ENCODE measurements around the gene GGN. TPM values are rescaled to one million over a fixed set of nuclear protein-coding genes. Genes with fewer than 3 reads are reported as not detected.
A peak's percentile ranks its signal among the peaks of the same experiment; 100 is the strongest.
"Not testable (repeated sequence)": the region's sequence is repeated elsewhere in the genome, so short reads cannot be mapped to it uniquely, and the experiment has no call there.

GGN gene
- total RNA-seq, 1 donor from 2014 or later = 0.71 TPM

DNA sequence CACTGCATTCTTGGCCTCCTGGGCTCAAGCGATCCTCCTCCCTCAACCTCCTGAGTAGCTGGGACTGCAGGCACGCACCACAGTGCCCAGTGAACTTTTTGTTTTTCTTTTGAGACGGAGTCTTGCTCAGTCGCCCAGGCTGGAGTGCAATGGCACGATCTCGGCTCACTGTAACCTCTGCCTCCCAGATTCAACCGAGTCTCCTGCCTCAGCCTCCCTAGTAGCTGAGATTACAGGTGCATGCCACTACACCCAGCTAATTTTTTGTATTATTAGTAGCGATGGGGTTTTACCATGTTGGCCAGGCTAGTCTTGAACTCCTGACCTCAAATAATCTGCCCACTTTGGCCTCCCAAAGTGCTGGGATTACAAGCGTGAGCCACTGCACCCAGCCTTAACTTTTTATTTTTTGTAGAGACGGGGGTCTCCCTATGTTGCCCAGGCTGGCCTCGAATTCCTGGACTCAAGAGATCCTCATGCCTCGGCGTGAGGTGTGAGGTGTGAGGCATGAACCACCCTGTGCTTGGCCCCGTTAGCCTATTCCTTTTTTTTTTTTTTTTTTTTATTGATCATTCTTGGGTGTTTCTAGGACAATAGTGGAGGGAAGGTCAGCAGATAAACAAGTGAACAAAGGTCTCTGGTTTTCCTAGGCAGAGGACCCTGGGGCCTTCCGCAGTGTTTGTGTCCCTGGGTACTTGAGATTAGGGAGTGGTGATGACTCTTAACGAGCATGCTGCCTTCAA is 24.7 kb downstream of the GGN start:
- H3K36me3 Mint-ChIP-seq (ENCODE audit: low read depth); H3K27ac Mint-ChIP-seq; H3K9me3 Mint-ChIP-seq; DNase-seq (ENCODE audit: low spot score): not testable (repeated sequence)
- intact Hi-C loops (cut with micrococcal nuclease) = loop anchor here (1.0 kb wide), 2 partner anchors 11 to 28 kb away; partner anchors contain the start of genes CATSPERG and PSMD8
- Mint-ChIP-seq H3K4me3 (ENCODE audit: low read depth) (peak overlapping the region; percentile 88), H3K4me1 (ENCODE audit: low read depth) (peaks cover 11% of the 10 kb centered on the region), H3K27me3 (ENCODE audit: low read depth) (peaks cover 30% of the 10 kb centered on the region)

DNA sequence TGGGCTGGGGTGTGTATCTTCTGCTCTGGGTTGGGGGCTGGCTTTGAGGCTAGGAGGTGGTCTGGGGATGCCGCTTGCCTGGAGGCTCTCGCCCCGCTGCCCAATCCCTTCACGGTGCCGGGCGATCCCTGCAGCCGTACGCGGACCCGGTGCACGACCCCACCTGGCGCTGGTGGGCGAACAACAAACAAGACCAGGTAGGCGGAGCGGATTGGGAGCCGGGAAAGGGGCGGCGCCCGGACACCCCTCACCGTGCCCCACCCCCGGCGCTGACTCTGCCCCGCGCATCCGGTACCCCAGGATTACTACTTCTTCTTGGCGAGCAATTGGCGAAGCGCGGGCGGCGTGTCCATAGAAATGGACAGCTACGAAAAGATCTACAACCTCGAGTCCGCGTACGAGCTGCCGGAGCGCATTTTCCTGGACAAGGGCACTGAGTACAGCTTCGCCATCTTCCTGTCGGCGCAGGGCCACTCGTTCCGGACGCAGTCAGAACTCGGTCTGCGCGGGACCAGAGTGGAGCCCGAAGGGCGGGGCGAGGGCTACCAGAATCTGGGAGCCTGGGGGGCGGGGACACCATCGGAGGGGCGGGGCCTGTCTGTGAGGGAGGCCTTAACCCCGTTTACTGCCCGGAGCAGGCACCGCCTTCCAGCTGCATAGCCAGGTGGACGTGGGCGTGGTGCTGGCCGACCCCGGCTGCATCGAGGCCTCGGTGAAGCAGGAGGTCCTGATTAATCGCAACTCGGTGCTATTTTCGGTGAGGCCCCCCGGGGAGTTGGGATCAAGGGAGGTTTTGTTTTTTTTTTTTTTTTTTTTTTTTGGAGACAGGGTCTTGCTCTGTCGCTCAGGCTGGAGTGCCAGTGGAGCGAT is 25.5 kb downstream of the GGN start:
- Mint-ChIP-seq H3K4me3 (ENCODE audit: low read depth) (peak overlapping the region; percentile 88), H3K27ac (peak overlapping the region; percentile 81), H3K27me3 (ENCODE audit: low read depth) (peaks cover 31% of the 10 kb centered on the region), H3K36me3 (ENCODE audit: low read depth) (no peaks in the 10 kb centered on the region), H3K9me3 (no peaks in the 10 kb centered on the region), H3K4me1 (ENCODE audit: low read depth) (peaks cover 11% of the 10 kb centered on the region)
- intact Hi-C loops (cut with micrococcal nuclease) = loop anchor here (1.0 kb wide), 2 partner anchors 12 to 27 kb away; partner anchors contain the start of genes CATSPERG and PSMD8
- peak; percentile 84 for DNase-seq (ENCODE audit: low spot score)

DNA sequence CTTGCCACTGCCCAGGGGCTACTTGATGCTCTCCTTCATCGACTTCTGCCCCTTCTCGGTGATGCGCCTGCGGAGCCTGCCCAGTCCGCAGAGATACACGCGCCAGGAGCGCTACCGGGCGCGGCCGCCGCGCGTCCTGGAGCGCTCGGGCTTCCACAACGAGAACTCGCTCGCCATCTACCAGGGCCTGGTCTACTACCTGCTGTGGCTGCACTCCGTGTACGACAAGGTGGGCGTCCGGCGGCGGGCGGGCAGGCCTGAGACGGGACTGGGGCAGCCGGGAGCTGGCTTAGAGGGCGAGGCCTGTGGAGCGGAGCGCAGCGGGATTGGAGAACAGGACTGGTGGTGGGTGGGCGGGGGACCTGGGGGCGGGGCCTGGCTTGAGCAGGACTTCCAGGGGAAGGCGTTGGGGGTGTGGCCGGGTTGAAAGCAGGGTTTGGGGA is 26.2 kb downstream of the GGN start:
- no peaks in the 10 kb centered on the region for H3K36me3 Mint-ChIP-seq (ENCODE audit: low read depth)
- H3K4me1 Mint-ChIP-seq (ENCODE audit: low read depth) = peaks cover 11% of the 10 kb centered on the region
- no peaks in the 10 kb centered on the region for H3K9me3 Mint-ChIP-seq
- H3K27me3 Mint-ChIP-seq (ENCODE audit: low read depth) = peaks cover 33% of the 10 kb centered on the region
- peak overlapping the region; percentile 88 for H3K4me3 Mint-ChIP-seq (ENCODE audit: low read depth)
- intact Hi-C loops (cut with micrococcal nuclease) = loop anchor here (1.0 kb wide), 2 partner anchors 13 to 26 kb away; partner anchors contain the start of genes CATSPERG and PSMD8
- peak overlapping the region; percentile 81 for H3K27ac Mint-ChIP-seq
- peak; percentile 77 for DNase-seq (ENCODE audit: low spot score)

DNA sequence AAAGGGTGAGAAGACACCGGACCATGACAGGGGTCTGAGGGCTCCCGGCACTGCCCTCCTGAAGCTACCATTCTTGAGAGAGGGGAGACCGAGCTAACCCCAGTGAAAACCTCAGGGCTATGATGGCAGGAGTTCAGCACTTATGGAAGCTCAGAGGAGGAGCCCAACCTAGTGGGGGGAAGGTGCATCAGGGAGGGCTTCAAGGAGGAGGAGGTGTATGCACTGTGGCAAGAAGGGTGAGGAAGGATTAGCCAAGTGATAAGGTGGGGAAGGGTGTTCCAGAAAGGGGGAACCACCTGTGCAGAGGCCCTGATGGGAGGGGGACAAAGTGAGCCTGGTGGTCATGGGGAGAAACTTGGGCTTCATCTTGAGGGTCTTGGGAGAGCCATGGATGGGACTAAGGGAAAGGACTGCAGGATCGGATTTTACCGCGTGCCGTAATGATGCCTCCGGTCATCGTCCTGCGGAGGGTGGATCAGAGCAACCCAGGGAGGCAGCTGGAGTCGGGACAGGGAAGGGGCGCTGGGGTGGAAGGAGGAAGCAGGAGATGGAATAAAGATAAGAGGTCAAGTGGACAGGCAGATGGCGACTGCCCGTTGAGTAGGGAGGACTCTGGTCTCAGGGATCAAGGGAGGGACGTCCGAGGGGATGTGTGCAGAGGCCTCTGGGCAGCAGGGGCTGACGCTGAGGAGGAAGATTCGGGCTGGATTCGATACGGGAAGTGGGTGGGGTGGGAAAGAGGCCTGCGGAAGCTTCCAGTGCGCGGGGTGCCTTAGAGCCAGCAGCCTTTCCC is 26.8 kb downstream of the GGN start:
- no peaks in the 10 kb centered on the region for H3K9me3 Mint-ChIP-seq
- peaks cover 11% of the 10 kb centered on the region for H3K4me1 Mint-ChIP-seq (ENCODE audit: low read depth)
- H3K4me3 Mint-ChIP-seq (ENCODE audit: low read depth) = peak overlapping the region; percentile 88
- no peak for DNase-seq (ENCODE audit: low spot score)
- intact Hi-C loops (cut with micrococcal nuclease) = no loop called here
- H3K27ac Mint-ChIP-seq = no peak overlapping the region
- peaks cover 35% of the 10 kb centered on the region for H3K27me3 Mint-ChIP-seq (ENCODE audit: low read depth)
- H3K36me3 Mint-ChIP-seq (ENCODE audit: low read depth) = no peaks in the 10 kb centered on the region

DNA sequence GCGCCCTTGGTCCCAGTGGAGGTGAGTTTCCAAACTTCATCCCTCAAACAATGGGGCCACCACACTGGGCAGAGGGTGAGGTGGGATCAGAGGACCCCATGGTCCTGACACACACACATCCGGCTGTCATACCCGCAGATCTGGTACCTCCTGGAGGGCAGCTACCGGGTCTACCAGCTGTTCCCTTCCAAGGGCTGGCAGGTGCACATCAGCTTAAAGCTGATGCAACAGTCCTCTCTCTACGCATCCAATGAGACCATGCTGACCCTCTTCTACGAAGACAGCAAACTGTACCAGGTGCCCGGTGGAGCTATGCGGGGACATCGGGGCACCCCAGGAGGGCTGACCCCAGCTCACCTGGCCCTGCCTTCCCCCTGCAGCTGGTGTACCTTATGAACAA is 27.5 kb downstream of the GGN start:
- peak overlapping the region; percentile 88 for H3K4me3 Mint-ChIP-seq (ENCODE audit: low read depth)
- peaks cover 11% of the 10 kb centered on the region for H3K4me1 Mint-ChIP-seq (ENCODE audit: low read depth)

DNA sequence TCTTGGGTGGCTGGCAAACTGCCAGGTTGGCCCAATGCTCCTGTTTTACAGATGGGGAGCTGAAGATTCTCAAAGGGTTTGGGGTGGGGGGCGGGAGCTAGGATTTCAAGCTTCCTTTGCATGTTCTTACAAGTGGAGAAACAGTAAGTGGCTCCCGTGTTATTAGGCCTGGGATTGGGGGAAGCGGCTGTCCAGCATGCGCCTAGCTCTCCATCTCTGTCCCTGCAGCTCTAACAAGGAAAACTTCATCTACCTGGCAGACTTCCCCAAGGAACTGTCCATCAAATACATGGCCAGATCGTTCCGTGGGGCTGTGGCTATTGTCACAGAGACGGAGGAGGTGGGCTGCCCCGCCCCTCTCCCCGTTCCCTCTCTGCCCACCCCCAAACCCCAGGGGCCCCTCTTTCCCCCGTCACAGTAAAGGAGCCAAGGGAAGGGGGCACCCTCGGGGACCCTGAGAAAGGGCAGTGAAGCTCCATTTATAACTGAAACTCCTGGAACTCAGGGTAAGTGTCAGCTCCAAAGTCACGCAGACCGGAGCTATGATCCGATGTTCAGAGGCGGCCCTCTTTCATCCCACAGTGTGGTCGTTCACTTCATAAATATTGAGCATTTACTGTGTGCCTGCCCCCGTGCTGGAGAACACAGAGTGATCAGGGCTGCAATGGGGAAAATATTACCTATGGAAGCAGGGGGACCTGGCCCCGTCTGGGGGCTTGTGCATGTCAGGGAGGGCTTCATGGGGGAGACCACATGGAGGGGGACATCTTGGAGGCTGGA is 28.4 kb downstream of the GGN start:
- no peaks in the 10 kb centered on the region for H3K36me3 Mint-ChIP-seq (ENCODE audit: low read depth)

More for the DNA sequence above, 27.5 kb downstream of the GGN start:
- intact Hi-C loops (cut with micrococcal nuclease) = no loop called here
- peaks cover 38% of the 10 kb centered on the region for H3K27me3 Mint-ChIP-seq (ENCODE audit: low read depth)
- H3K27ac Mint-ChIP-seq = no peak overlapping the region
- no peaks in the 10 kb centered on the region for H3K9me3 Mint-ChIP-seq
- no peak for DNase-seq (ENCODE audit: low spot score)
- H3K36me3 Mint-ChIP-seq (ENCODE audit: low read depth) = no peaks in the 10 kb centered on the region

DNA sequence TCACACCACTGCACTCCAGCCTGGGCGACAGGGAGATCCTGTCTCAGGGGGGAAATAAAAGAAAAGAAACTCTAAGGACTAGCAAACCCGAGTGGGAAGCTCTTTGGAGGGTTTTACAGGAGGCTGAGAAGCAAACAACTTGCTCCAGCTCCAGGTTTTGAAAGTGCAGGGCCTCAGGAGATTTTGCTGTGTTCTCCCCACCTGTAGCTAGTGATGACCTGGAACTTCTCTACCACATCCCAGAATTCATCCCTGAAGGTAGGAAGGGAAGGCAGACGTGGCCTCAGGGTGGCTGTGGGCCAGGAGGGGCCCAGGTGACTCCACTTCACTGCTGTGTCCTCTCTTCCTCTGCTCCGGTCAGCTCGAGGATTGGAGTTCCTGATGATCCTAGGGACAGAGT is 29.8 kb downstream of the GGN start:
- H3K36me3 Mint-ChIP-seq (ENCODE audit: low read depth) = no peaks in the 10 kb centered on the region
- peaks cover 11% of the 10 kb centered on the region for H3K4me1 Mint-ChIP-seq (ENCODE audit: low read depth)
- peaks cover 38% of the 10 kb centered on the region for H3K27me3 Mint-ChIP-seq (ENCODE audit: low read depth)
- DNase-seq (ENCODE audit: low spot score) = no peak
- no peak overlapping the region for H3K4me3 Mint-ChIP-seq (ENCODE audit: low read depth)
- no peak overlapping the region for H3K27ac Mint-ChIP-seq
- intact Hi-C loops (cut with micrococcal nuclease) = no loop called here
- H3K9me3 Mint-ChIP-seq = no peaks in the 10 kb centered on the region

More for the DNA sequence above, 28.4 kb downstream of the GGN start:
- DNase-seq (ENCODE audit: low spot score) = no peak
- intact Hi-C loops (cut with micrococcal nuclease) = no loop called here
- peak overlapping the region; percentile 22 for H3K27ac Mint-ChIP-seq
- H3K4me3 Mint-ChIP-seq (ENCODE audit: low read depth) = peak overlapping the region; percentile 88
- H3K27me3 Mint-ChIP-seq (ENCODE audit: low read depth) = peaks cover 38% of the 10 kb centered on the region
- H3K9me3 Mint-ChIP-seq = no peaks in the 10 kb centered on the region
- H3K4me1 Mint-ChIP-seq (ENCODE audit: low read depth) = peaks cover 11% of the 10 kb centered on the region

DNA sequence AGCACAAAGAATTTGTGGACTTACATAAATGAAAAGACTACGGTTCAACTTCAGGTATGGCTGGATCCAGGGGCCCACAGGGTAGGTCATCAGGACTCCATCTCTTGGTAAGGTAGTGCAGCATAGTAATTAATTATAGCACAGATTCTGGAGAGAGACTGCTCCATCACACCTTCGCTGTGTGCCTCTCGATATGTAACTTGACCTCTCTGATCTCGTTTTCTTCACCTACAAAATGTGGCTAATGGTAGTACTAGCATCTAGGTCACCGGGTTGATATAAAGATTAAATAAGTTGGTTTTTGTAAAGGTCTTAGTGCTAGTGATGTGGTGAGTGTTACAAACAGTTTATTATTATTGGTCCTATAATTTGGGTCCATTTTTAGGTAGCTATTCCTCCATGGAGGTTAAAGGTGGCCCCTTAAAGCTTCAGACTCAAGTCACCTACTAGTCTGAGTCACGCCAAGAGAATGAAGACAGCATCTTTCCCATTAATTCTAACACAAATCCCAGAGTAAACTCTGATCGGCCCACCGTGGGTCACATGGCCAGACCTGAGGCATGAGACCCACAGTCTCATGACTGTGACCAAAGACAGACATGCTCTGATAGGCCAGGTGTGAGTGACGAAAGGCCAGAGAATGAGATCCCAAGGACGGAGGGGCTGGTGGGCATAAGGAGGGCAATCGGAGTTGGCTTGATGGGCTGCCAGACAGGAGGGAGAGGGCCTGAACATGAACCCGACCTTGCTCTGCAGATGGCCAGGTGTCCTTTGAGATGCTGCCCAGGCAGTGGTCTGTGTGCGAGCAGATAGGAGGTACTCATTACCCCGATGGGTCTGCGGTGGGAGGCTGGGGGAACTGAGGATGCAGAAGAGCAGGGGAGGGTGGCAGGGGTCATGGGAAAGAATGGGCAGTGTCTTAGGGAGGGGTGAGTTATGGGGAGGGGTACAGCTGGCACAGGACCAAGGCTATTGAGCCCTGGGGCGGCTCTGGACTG is 31.8 kb downstream of the GGN start:
- Mint-ChIP-seq H3K27me3 (ENCODE audit: low read depth) (peaks cover 30% of the 10 kb centered on the region), H3K4me3 (ENCODE audit: low read depth) (no peak overlapping the region), H3K27ac (no peak overlapping the region), H3K36me3 (ENCODE audit: low read depth) (no peaks in the 10 kb centered on the region), H3K4me1 (ENCODE audit: low read depth) (peaks cover 5% of the 10 kb centered on the region), H3K9me3 (no peaks in the 10 kb centered on the region)
- no peak for DNase-seq (ENCODE audit: low spot score)
- intact Hi-C loops (cut with micrococcal nuclease) = no loop called here

DNA sequence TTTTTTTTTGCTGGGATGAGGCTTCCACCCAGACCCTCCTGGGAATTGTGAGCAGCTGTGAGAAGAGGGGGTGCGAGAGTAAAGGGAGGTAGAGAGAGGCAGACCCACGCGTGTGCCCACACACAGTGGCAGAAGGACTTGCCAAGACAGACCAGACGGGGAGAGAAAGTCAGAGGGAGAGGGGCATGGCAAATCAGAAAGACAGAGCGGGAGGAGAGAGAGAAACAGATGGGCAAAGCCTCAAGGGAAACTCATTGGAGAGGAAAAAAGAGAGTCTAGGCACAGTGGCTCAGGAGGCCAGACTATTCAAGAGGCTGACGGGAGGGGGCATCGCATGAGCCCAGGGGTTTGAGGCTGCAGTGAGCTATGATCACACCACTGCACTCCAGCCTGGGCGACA is 35.2 kb downstream of the GGN start:
- no peak overlapping the region for H3K4me3 Mint-ChIP-seq (ENCODE audit: low read depth)
- H3K27ac Mint-ChIP-seq = no peak overlapping the region
- intact Hi-C loops (cut with micrococcal nuclease) = no loop called here
- H3K36me3 Mint-ChIP-seq (ENCODE audit: low read depth) = no peaks in the 10 kb centered on the region
- H3K4me1 Mint-ChIP-seq (ENCODE audit: low read depth) = no peaks in the 10 kb centered on the region
- no peak for DNase-seq (ENCODE audit: low spot score)
- H3K9me3 Mint-ChIP-seq = no peaks in the 10 kb centered on the region
- peaks cover 7% of the 10 kb centered on the region for H3K27me3 Mint-ChIP-seq (ENCODE audit: low read depth)

DNA sequence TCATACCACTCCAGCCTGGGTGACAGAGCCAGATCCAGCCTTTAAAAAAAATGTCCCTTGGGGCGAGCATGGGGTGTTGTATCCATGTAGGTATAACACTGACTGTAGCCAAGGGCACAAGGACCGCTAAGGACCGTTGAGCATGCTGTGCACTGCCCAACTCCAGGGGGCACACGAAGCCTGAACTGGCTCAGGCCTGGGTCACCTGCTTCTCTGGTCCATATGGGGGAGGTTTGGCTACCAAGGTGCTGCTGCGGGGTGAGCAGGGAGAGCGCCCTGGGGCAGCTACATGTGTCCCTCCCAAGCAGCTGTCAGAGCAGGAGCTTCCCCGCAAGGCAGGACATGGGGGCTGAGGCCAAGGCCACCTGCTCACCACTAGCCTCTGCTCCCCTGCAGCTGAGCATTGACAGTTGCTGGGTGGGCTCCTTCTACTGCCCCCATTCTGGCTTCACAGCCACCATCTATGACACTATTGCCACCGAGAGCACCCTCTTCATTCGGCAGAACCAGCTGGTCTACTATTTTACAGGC is 35.9 kb downstream of the GGN start:
- DNase-seq (ENCODE audit: low spot score) = no peak
- no peaks in the 10 kb centered on the region for H3K9me3 Mint-ChIP-seq
- H3K36me3 Mint-ChIP-seq (ENCODE audit: low read depth) = no peaks in the 10 kb centered on the region
- intact Hi-C loops (cut with micrococcal nuclease) = no loop called here
- no peak overlapping the region for H3K4me3 Mint-ChIP-seq (ENCODE audit: low read depth)
- no peaks in the 10 kb centered on the region for H3K4me1 Mint-ChIP-seq (ENCODE audit: low read depth)
- H3K27me3 Mint-ChIP-seq (ENCODE audit: low read depth) = peaks cover 7% of the 10 kb centered on the region
- H3K27ac Mint-ChIP-seq = no peak overlapping the region

DNA sequence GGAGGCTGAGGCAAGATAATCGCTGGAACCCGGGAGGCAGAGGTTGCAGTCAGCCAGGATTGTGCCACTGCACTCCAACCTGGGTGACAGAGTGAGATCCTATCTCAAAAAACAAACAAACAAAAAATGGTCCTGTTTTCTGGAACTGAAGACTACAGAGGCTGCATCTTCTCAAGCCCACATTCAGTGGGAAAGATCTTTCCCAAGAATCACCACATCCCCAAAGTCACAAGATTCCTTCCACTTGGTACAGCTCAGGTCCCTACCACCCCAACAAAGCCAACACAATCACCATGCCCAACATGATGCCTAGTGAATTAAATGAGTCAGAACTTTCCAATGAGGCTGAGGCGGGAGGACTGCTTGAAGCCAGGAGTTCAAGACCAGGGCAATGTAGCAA is 37.0 kb downstream of the GGN start:
- H3K27ac Mint-ChIP-seq = no peak overlapping the region
- H3K4me1 Mint-ChIP-seq (ENCODE audit: low read depth) = no peaks in the 10 kb centered on the region
- H3K27me3 Mint-ChIP-seq (ENCODE audit: low read depth) = peaks cover 1% of the 10 kb centered on the region
- H3K9me3 Mint-ChIP-seq = no peaks in the 10 kb centered on the region
- H3K4me3 Mint-ChIP-seq (ENCODE audit: low read depth) = no peak overlapping the region
- H3K36me3 Mint-ChIP-seq (ENCODE audit: low read depth) = no peaks in the 10 kb centered on the region
- intact Hi-C loops (cut with micrococcal nuclease) = no loop called here
- no peak for DNase-seq (ENCODE audit: low spot score)

All from activated T-helper 2 cell treated with anti-CD3 and anti-CD28 coated beads, Interferon-gamma antibody, Interleukin-2, Interleukin-4, amounts not matched to agents 10 μg/mL and 5 μg/mL and 100 μg/mL, durations not matched to agents 14 hours and 24 hours and 36 hours (primary cell).